HG03095 (cell line): ENCODE results near the gene FCRL1.

Experiments used
- ATAC-seq: cut with Tn5 transposase; IDR thresholded peaks from one replicate; pipeline ENCODE4 v1.9.1; 2021; ENCODE audit warnings: moderate library complexity; ENCODE audit not compliant: unreplicated experiment

Gene FCRL1

DNA sequence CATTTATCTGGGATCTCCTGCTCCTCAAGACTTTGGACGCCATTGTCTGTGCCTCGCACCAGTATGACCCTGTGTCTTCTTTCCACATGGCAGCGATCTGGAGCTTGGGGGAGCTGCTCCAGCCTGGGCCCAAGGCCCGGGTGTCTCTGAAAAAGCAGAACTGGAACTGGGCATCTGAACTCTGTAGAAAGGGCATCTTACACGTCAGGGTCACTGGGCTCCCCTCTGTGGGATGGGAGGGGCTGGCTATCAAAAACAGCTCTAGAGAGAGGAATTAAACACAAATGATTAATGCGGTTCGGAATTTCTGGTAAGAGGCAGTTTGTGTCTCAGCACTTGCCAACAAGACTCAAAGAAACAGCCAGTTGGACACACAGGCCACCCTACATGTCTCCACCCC is 16.1 kb downstream of the FCRL1 start:
- no peak for ATAC-seq

DNA sequence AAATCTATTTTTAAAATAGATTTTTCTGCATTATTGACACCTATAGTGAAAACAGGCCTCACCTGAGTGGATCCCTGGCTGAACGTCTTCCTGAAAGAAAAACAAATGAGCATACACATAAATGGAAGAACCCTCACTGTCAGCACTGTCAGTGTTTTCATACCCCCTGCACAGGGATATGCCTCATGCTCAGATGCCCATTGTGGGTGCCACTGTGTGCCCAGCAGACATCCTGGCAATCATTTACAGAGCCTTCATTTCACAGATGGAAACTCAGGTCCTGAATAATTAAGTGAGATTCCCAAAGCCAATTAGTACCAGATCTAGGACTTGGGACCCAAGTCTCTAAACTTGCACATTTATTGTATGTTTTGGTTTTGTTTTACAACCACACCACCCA is 19.9 kb downstream of the FCRL1 start:
- ATAC-seq = no peak

DNA sequence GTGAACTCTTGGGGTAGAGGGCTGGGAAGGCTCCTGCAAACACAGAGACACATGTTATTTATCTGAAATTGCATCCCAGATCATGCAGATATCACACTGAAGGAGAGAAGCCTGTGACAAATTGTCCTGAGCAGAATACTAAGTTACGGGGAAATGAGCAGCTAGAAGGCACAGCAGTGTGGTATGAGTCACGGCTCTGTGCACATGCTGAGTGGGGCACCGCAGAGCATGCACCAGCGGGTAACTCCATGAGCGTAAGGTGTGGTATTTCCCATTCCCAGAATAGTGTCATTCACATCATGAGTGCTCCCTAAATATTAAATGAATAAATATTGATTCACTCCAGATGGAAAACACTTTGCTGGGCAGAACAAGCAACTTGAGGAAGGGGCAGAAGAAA is 21.7 kb downstream of the FCRL1 start:
- ATAC-seq = no peak

- ATAC-seq = no peak
Observed at GRCh38 chr1:157785248-157785647, 34.7 kb downstream of the FCRL1 start.

DNA sequence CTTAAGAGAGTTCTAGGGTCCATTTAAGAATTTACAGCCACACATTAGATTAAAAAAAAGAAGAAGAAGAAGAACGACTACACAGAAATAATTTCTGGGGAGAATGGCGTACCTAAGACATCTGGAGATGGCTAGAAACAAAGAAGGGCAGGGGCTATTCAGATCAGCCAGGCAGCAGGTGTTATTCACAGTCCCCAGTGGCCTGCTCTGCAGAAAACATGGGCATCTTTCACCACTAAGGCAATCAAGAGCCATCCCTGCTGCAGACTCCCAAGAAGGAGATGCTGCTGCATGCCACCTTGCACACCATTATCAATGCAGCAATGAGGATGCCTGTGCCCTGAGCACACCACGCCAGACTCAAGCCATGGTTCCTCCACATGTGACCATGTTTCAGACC is 35.1 kb downstream of the FCRL1 start:
- ATAC-seq = no peak

DNA sequence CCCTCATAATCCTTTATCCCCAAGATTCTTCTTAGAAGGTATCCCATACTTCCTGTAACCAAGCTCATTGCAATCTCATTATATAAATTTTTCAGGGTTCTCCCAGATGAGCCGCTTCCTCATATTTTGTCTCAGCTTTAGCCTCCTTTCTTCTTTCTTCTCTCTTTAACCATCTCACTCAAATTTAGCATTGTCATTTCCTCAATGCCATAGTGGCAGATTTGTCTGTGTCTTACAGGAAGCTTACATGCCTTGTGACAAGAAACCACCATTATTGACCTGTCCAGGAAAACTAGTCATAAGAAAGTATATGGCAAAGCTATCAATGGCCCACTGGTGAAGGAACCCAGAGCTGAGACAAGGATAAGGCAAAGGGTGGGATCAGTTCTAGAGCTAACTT is 37.0 kb downstream of the FCRL1 start:
- no peak for ATAC-seq

DNA sequence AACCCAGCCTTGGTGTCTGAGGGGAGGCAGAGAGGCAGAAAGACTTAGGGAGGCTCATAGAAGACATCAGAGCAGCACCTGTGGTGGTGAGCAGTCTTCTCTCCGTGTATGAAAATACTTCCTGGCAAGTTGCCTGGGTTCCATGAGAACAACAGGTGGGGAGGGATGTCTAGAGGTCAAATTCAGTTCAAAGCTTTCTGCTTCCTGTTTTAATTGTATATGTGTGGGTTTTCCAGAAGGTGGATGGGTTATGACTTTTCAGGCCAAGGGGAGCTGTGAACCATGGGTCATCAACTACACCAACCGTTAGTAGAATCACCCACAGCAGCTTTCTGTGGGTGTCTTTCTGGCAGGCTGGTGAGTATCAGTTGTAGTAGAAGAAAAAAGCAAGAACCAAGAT is 38.9 kb downstream of the FCRL1 start:
- peak; percentile 51 for ATAC-seq

DNA sequence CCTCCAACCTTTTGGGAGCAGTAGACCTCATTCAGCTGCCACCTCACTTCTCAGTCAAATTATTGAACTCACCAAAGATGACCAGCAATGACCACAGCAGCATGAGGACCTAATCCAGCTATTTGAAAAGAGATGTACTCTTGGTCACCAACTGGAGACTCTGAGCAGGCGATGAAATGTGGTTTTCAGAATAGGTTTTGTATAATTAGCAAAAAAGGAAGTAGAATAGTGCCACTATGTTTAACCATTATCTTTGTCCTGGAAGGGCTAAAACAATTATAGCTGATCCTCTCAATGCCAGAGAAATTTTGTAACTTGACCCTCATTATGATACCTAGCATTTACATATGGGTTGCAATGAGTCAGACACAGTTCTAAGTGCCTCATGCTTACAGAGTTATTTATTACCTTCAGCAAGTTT is 42.9 kb downstream of the FCRL1 start, which contains the start of gene FCRL2:
FCRL2 (minus strand) TSS at position 162 of the 421 bp plus-strand sequence; CDS start at position 103, 59 bp downstream.
- ATAC-seq = no peak

DNA sequence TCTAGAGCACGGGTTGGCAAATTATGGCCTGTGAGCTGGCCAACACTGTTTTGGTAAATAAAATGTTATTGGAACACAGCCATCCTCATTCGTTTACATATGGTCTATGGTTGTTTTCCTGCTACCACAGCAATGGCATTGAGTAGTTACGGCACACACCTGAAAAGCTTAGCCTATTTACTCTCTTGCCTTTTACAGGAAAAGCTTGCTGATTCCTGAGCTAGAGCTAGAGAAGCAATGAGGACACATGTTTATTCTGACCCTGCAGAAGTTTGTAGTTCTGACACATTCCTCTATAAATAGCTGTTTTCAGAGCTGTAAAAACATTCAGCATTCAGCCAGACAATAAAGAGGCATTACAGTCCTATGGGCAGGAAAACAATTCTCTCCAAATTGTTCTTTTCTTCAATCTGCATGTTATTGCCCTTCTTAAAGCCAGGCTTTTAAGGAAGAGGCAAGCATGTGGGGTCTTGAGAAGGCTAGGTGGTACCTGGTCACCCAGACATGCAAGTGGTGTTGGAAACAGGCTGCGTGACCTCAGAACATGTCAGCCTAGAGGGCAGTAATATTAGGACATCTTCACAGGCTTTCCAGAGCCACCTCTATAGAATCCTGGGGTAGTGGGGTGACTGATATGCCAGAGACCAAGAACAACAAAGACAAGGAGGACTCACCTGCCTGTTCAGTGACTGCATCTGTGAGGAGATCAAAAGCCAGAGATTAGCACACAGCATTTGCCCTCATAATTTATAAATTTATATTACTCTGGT is 44.6 kb downstream of the FCRL1 start:
- no peak for ATAC-seq

DNA sequence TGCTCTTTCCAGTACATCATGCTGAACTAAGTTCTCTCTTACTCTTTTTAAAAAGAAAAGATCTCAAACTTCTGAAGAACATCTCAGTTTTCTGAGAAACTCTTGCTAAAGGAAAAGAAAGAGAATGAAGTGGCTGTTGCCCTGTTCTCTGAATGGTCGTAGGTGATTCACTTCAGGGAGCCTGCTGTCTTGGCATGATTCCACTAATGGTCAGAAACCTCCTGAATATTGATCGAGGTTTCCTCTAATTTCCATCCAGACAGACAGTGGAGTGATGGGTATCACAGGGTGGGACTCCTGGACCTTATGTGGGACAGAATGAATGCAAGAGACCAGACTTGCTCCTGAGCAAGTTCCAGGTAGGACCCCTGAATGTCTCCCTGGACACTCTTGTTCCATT is 45.5 kb downstream of the FCRL1 start:
- no peak for ATAC-seq

- peak; percentile 59 for ATAC-seq
Observed at GRCh38 chr1:157773493-157774350, 46.2 kb downstream of the FCRL1 start.

GRCh38 chr1:157771661-157772425 is 48.1 kb downstream of the FCRL1 start:
- no peak for ATAC-seq

- no peak for ATAC-seq
Observed at GRCh38 chr1:157770442-157771043, 49.4 kb downstream of the FCRL1 start.

- no peak for ATAC-seq
Observed at GRCh38 chr1:157766792-157767191, 53.1 kb downstream of the FCRL1 start.

DNA sequence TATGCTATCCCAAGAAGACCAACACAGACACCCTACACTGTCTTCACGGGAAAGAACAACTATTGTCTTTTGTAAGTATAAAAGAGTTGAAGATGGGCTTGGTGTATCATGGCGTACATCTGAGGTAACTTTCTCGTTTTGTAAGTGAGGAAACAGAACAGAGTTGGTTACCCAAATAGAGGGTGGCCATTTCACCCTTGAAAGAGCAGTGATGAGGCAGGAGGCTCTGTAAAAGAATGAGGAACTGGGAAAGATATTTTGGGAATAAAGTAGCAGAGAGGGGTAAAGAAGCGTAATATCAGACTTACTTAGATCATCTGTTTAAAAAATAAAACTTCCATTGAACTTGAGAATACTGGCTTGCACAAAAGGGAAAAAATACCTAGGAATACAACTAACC is 61.9 kb downstream of the FCRL1 start:
- ATAC-seq = no peak

GRCh38 chr1:157753611-157754010 is 66.3 kb downstream of the FCRL1 start:
- no peak for ATAC-seq

GRCh38 chr1:157751283-157751682 is 68.6 kb downstream of the FCRL1 start:
- no peak for ATAC-seq

DNA sequence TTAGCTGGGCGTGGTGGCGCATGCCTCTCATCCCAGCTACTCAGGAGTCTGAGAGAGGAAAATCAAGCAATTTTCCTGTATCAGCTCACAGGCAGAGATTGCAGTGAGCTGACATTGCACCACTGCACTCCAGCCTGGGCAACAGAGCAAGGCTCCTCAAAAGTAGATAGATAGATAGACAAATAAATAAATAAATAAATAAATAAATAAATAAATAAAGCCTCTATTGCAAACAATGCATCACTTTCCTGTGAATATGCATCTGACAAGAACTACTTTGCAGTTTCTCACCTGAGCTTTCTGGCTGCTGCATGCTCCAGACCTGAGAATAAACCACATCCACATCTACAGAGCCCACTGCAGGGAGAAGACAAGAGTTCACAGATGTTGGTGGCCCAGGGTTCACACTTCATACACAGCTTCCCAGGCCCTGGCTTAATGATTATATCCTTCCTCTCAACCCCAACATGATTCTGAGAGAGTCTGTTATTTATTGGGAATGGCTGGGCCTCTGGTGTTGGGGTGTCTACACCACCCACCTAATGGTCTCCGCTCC is 71.6 kb downstream of the FCRL1 start:
- no peak for ATAC-seq
